Parathyroid adenoma (tissue), 2 donors: ENCODE measurements around the gene HDAC9.

Experiments used
- H2AFZ ChIP-seq: fragments of 300-600 bp; sonication (generic); one replicate; pipeline ENCODE4 v1.7.0; 2017; ENCODE audit warnings: antibody characterized with exemption, mild to moderate bottlenecking
- H3K27ac ChIP-seq: fragments of 300-600 bp; sonication (generic); one replicate; pipeline ENCODE4 v1.7.0; 2017
- H3K27me3 ChIP-seq: fragments of 300-600 bp; sonication (generic); one replicate; pipeline ENCODE4 v1.7.0; 2017; ENCODE audit warnings: low read length; ENCODE audit not compliant: control insufficient read depth, insufficient read depth
- H3K36me3 ChIP-seq: fragments of 300-600 bp; sonication (generic); one replicate; pipeline ENCODE4 v1.7.0; 2017; ENCODE audit warnings: low read length; ENCODE audit not compliant: control insufficient read depth, insufficient read depth
- H3K4me1 ChIP-seq: fragments of 300-600 bp; sonication (generic); one replicate; pipeline ENCODE4 v1.7.0; 2017; ENCODE audit warnings: control low read depth
- H3K4me2 ChIP-seq: fragments of 300-600 bp; sonication (generic); one replicate; pipeline ENCODE4 v1.7.0; 2017; ENCODE audit warnings: low read length
- H3K4me3 ChIP-seq: fragments of 300-600 bp; sonication (generic); one replicate; pipeline ENCODE4 v1.7.0; 2017; ENCODE audit warnings: low read depth, low read length
- H3K79me2 ChIP-seq: fragments of 300-600 bp; sonication (generic); one replicate; pipeline ENCODE4 v1.7.0; 2017; ENCODE audit warnings: control low read depth
- H3K9ac ChIP-seq: fragments of 300-600 bp; sonication (generic); one replicate; pipeline ENCODE4 v1.7.0; 2017; ENCODE audit warnings: mild to moderate bottlenecking
- H3K9me3 ChIP-seq: fragments of 300-600 bp; sonication (generic); one replicate; pipeline ENCODE4 v1.7.0; 2017; ENCODE audit warnings: low read length; ENCODE audit not compliant: control insufficient read depth
- CTCF ChIP-seq: fragments of 300-600 bp; sonication (generic); IDR thresholded peaks from one replicate; pipeline ENCODE4 v1.7.0; 2017; ENCODE audit warnings: antibody characterized with exemption, mild to moderate bottlenecking
- donor health status: primary hyperparathyroidism.

The HDAC9 gene

GRCh38 chr7:18555968-18556367, 60.4 kb downstream of the HDAC9 start:
- TF ChIP-seq CTCF: no peak
- no peak overlapping the region for H3K4me2 ChIP-seq

GRCh38 chr7:18558503-18558902, 63.0 kb downstream of the HDAC9 start:
- Histone ChIP-seq H3K79me2 (no peaks in the 10 kb centered on the region), H3K4me1 (no peaks in the 10 kb centered on the region), H3K27ac (no peak overlapping the region), H3K4me2 (no peak overlapping the region), H3K36me3 (no peaks in the 10 kb centered on the region), H3K4me3 (no peak overlapping the region), H3K9ac (no peak overlapping the region), H3K9me3 (no peaks in the 10 kb centered on the region), H2AFZ (no peak overlapping the region), H3K27me3 (no peaks in the 10 kb centered on the region)
- TF ChIP-seq CTCF: no peak

More at GRCh38 chr7:18555968-18556367, 60.4 kb downstream of the HDAC9 start:
- Histone ChIP-seq H3K4me3 (no peak overlapping the region), H3K9ac (no peak overlapping the region), H3K36me3 (no peaks in the 10 kb centered on the region), H2AFZ (no peak overlapping the region), H3K9me3 (no peaks in the 10 kb centered on the region), H3K27me3 (no peaks in the 10 kb centered on the region), H3K79me2 (no peaks in the 10 kb centered on the region), H3K27ac (no peak overlapping the region), H3K4me1 (no peaks in the 10 kb centered on the region)

- Histone ChIP-seq H3K4me3 (no peak overlapping the region), H3K9ac (no peak overlapping the region), H3K27me3 (no peaks in the 10 kb centered on the region), H2AFZ (no peak overlapping the region), H3K36me3 (no peaks in the 10 kb centered on the region), H3K27ac (no peak overlapping the region), H3K79me2 (no peaks in the 10 kb centered on the region), H3K4me2 (no peak overlapping the region), H3K4me1 (no peaks in the 10 kb centered on the region), H3K9me3 (no peaks in the 10 kb centered on the region)
- no peak for TF ChIP-seq CTCF
These were observed 63.4 kb downstream of the HDAC9 start for GRCh38 chr7:18558910-18559309.

GRCh38 chr7:18559756-18560155, 64.2 kb downstream of the HDAC9 start:
- Histone ChIP-seq H3K9ac (no peak overlapping the region), H3K27ac (no peak overlapping the region), H3K36me3 (no peaks in the 10 kb centered on the region), H3K79me2 (no peaks in the 10 kb centered on the region), H3K27me3 (no peaks in the 10 kb centered on the region), H2AFZ (no peak overlapping the region), H3K4me3 (no peak overlapping the region), H3K4me1 (no peaks in the 10 kb centered on the region), H3K4me2 (no peak overlapping the region), H3K9me3 (no peaks in the 10 kb centered on the region)
- no peak for TF ChIP-seq CTCF

- Histone ChIP-seq H3K4me1 (no peaks in the 10 kb centered on the region), H3K27ac (no peak overlapping the region)
- TF ChIP-seq CTCF: no peak
These were observed 69.2 kb downstream of the HDAC9 start for GRCh38 chr7:18564779-18565178.

More at GRCh38 chr7:18564779-18565178, 69.2 kb downstream of the HDAC9 start:
- Histone ChIP-seq H3K4me2 (no peak overlapping the region), H2AFZ (no peak overlapping the region), H3K27me3 (no peaks in the 10 kb centered on the region), H3K9ac (no peak overlapping the region), H3K4me3 (no peak overlapping the region), H3K36me3 (no peaks in the 10 kb centered on the region), H3K79me2 (no peaks in the 10 kb centered on the region), H3K9me3 (no peaks in the 10 kb centered on the region)
